Measurements from ENCODE around the gene TNFRSF6B.

Gene TNFRSF6B

DNA sequence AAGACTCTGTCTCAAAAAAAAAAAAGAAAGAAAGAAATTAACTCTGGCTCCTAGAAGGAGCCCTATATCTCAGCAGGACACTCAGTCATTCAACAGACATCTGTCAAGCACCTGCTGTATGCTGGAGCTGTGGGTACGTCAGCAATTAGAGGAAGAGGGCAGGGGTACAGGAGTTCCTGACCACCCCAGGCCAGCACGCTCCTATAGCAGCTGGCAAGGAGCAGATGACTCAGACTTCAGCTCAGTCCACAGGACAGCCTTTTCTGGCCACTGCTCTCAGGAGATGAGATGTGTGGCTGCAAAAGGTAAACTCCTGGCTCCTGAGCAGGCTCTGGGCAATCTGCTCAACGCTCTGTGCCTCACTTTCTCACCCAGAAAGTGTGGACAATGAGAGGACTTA is 40.0 kb upstream of the TNFRSF6B start:
- Histone ChIP-seq H3K27me3 (ENCODE audit: insufficient read depth, poor library complexity, severe bottlenecking) (peaks cover 17% of the 10 kb centered on the region), H3K4me1 (ENCODE audit: insufficient read depth, poor library complexity, severe bottlenecking) (no peaks in the 10 kb centered on the region), H3K27ac (ENCODE audit: poor library complexity, severe bottlenecking) (no peak overlapping the region), H3K9me3 (ENCODE audit: severe bottlenecking) (no peaks in the 10 kb centered on the region), H3K36me3 (ENCODE audit: low read depth) (peaks cover 17% of the 10 kb centered on the region), H3K4me3 (ENCODE audit: severe bottlenecking) (no peak overlapping the region)
- ATAC-seq (ENCODE audit: low read depth) = no peak
- TF ChIP-seq CTCF (IDR thresholded peaks at IDR 0.05; ENCODE audit: poor library complexity, severe bottlenecking) = no peak
- DNase-seq (ENCODE audit: low spot score) = no peak

GRCh38 chr20:63657260-63657936 is 39.1 kb upstream of the TNFRSF6B start:
- ATAC-seq (ENCODE audit: low read depth) (no peak), DNase-seq (ENCODE audit: low spot score) (no peak)
- TF ChIP-seq CTCF (IDR thresholded peaks at IDR 0.05; ENCODE audit: poor library complexity, severe bottlenecking) = no peak
- Histone ChIP-seq H3K36me3 (ENCODE audit: low read depth) (peaks cover 27% of the 10 kb centered on the region), H3K9me3 (ENCODE audit: severe bottlenecking) (no peaks in the 10 kb centered on the region), H3K4me3 (ENCODE audit: severe bottlenecking) (peak overlapping the region; percentile 75), H3K4me1 (ENCODE audit: insufficient read depth, poor library complexity, severe bottlenecking) (no peaks in the 10 kb centered on the region), H3K27ac (ENCODE audit: poor library complexity, severe bottlenecking) (peak overlapping the region; percentile 48), H3K27me3 (ENCODE audit: insufficient read depth, poor library complexity, severe bottlenecking) (peaks cover 8% of the 10 kb centered on the region)

- H3K27ac ChIP-seq (ENCODE audit: poor library complexity, severe bottlenecking) = peak within 1 kb of the TSS; percentile 48
- peak; percentile 90 for ATAC-seq (ENCODE audit: low read depth)
Measured at GRCh38 chr20:63657937-63658748, 38.3 kb upstream of the TNFRSF6B start, which contains the start of gene RTEL1. TSS of gene RTEL1 (plus strand) at chr20:63658312. CDS start at chr20:63659403, 1,091 bp downstream.

DNA sequence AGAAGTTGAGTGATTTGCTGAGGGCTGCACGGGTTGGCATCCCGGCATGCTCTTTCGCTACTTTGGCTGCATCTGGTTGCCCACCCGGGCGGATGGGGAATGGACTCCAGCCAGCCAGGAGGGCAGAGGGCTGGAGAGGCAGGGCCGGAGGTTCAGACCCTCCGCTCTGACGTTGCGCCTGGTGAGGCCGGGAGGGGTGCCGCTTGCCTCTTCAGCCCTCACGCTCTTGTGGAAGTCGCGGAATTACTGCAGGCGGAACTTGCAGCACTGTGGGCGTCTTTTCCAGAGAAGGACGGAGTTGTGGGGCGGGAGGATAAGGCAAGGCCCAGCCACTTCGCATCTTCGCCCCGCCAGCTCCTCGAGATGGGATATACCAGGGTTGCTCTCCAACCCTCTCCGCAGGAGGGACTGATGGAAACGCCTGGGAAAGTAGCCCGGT is 37.7 kb upstream of the TNFRSF6B start:
- TF ChIP-seq CTCF (IDR thresholded peaks at IDR 0.05; ENCODE audit: poor library complexity, severe bottlenecking) = no peak
- Histone ChIP-seq H3K27ac (ENCODE audit: poor library complexity, severe bottlenecking) (peak overlapping the region; percentile 48), H3K27me3 (ENCODE audit: insufficient read depth, poor library complexity, severe bottlenecking) (peaks cover 1% of the 10 kb centered on the region), H3K4me1 (ENCODE audit: insufficient read depth, poor library complexity, severe bottlenecking) (no peaks in the 10 kb centered on the region), H3K36me3 (ENCODE audit: low read depth) (peaks cover 40% of the 10 kb centered on the region), H3K4me3 (ENCODE audit: severe bottlenecking) (peak overlapping the region; percentile 75), H3K9me3 (ENCODE audit: severe bottlenecking) (no peaks in the 10 kb centered on the region)
- DNase-seq (ENCODE audit: low spot score) (no peak), ATAC-seq (ENCODE audit: low read depth) (peak; percentile 25)

More at GRCh38 chr20:63657937-63658748, 38.3 kb upstream of the TNFRSF6B start, which contains the start of gene RTEL1:
- Histone ChIP-seq H3K36me3 (ENCODE audit: low read depth) (peaks cover 34% of the 10 kb centered on the region), H3K9me3 (ENCODE audit: severe bottlenecking) (no peaks in the 10 kb centered on the region), H3K4me1 (ENCODE audit: insufficient read depth, poor library complexity, severe bottlenecking) (no peaks in the 10 kb centered on the region), H3K4me3 (ENCODE audit: severe bottlenecking) (peak within 1 kb of the TSS; percentile 75), H3K27me3 (ENCODE audit: insufficient read depth, poor library complexity, severe bottlenecking) (peaks cover 4% of the 10 kb centered on the region)
- peak; percentile 99 for DNase-seq (ENCODE audit: low spot score)
- no peak for TF ChIP-seq CTCF (IDR thresholded peaks at IDR 0.05; ENCODE audit: poor library complexity, severe bottlenecking)
